NOMO-1 treated with dmso at 0.1 percent for 144 hours (cell line): ENCODE measurements around the gene TPCN2.

ENCODE experiments used
- DNase-seq: peaks from one replicate; lab custom pipeline; 2025; ENCODE audit not compliant: unreplicated experiment; lab: John Stamatoyannopoulos, UW

The TPCN2 gene

DNA sequence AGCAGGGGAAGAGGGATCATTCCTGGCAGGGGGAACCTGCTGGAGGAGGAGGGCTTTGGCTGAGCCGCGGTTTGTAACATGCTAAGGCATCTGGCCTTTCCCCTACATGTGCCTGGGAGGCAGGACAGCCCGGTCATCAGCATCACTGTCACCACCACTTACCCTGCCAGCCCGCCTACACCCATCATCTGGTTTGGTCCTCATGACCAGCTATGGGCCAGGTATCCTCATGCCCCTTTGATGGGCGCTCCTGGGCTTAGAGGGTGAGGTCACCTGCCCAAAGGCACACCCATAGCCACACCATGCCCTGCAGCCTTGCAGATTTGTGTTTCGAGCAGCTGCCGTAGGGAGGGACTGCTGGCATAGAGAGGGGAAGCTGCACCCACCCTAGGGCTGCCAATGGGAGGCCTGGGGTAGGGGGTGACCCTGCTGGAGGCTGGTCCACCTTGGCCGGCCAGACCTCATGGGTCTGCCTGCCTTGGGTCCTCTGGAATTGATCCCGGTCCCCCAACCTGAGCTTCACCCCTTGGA is 38.3 kb upstream of the TPCN2 start:
- no peak for DNase-seq

DNA sequence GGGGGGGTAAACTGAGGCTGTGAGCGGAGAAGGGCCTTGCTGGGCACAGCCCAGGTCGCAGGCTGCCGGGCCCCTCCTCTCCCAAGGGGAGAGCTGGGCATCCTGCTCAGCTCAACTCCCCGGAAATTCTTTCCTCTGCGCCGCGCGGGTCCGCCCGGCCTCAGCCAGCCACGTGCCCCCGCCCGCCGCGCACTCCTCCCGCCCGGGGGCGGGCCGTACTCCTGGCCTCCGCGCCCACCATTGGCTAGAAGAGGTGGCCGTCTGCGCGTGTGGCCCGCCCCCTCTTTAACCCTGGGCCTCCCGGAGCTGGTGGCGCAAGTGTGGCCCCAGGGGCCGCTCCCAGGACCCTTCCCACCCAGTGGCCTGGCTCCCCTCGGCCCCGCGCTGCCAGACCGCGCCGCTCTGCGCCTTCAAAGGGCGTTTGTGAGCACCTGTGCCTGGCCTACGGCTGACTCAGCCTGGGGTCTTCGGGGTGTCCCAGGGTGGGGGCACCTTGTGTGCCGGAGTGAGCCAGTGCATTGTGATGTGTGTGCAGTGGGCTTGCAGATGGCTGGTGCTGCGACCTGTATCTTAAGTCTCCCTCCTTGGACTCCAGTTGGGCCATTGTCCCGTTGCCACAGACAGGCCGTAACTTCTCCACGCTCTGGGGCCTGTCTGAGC is 37.6 kb upstream of the TPCN2 start:
- peak; percentile 8 for DNase-seq

DNA sequence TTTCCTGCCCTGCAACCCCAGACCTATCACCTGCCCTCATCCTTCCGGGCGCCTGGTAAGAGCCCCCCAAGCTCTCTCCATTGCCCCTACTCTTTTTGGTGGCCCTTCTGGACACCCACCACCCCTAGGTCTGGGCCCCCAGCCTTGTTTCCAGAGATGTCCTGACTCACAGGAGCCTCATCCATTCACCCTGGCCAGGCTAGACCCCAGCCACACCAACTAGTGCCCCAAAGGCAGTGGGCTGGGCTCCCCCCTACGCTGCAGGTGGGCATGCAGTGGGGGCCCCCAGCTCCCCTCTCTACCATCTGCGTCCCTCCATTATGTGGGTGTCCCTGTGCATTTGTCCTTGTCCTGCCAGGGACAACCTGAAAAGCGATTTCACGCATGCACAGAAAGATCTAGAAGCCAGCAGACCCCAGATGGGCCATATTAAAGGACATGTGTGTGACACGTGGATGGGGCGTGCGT is 37.1 kb upstream of the TPCN2 start:
- DNase-seq, result no peak

DNA sequence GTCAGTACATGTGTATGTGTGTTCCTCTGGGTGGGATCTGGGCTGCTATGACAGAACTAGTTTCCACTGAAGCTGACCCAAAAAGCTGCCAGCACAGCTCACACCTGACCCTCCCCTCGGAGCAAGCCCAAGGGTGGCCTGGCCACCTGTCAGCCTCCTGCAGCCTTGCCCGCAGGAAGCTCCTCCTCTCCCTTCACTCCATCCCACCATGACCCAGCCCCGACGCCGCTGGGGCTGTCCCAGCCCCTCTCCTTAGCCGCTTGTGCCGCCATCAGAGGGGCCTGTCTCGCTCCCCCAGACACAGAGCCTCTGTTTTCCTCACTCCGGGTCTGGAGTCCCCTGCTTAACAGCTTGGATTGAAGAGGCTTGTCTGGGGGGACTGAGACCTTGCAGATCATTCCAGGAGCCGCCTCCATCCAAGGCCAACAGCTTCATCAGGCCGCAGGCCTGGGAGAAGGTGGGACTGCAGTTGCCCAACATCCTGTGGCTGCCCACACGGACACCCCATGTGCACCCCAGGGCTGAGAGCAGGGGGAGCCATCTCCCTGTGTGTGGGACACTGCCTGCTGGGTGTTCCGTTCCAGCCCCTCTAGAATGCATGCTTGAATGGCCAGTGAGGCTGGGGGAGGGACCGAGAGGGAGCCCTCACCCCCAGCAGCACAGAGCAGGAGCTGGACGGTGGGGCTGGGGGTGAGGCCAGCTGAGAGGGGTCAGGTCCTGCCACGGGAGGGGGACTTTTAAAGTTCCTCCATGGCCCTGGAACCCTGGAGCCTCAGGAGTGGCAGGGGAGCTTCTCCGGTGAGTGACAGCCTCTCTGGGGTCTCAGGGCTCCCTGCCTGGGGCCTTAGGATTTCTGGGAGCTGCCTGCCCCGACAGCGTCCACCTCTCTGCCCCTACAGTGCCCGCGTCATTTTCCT is 36.4 kb upstream of the TPCN2 start:
- no peak for DNase-seq

DNA sequence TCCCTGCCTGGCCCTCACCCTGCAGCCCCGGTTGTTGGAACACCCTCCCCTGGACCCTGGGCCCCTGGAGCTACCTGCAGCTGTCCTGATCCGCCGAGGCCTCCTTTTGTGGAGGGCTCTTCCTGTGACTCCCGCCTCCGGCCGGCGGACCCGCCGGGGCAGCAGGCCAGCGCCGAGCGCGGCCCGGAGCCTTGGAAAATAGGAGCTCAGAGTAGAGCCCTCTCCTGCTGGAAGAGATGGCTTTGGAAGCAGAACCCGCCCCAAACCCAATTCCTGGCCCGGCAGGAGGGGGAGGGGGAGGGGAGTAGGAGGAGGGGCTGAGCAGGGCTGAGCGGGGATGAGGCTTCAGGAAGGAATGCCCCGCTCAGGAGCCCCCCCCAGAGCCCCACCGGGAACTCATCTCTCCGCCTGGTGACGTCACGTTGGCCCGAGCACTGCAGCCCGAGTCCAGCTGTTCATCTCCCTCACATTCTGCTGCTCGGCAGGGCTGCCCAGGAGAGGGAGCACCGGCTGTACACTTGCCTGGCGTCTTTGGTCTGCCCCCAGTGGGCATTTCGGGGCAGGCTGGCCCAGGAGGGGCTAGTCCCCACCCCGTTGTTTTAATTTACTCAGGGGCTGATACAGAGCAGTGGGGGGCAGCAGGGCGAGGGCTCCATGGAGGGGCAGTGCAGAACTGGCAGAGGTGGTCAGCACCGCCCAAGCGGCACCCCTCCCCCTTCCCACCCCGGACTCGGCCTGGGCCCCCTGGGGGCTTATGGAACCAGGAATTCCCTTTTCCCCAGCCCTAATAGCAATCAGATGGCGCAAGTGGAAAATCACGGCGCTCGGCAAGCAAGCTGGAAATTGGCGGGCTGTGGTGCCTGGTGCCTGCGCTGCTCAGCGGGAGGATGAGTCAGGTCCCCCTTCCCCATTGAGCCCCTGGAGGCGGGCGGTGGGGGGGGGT is 35.5 kb upstream of the TPCN2 start, which contains the start of gene MRGPRF:
Gene MRGPRF (minus strand): TSS at position 238 of the 943 bp plus-strand sequence. CDS start 3,345 bp downstream, outside the sequence.
- no peak for DNase-seq

DNA sequence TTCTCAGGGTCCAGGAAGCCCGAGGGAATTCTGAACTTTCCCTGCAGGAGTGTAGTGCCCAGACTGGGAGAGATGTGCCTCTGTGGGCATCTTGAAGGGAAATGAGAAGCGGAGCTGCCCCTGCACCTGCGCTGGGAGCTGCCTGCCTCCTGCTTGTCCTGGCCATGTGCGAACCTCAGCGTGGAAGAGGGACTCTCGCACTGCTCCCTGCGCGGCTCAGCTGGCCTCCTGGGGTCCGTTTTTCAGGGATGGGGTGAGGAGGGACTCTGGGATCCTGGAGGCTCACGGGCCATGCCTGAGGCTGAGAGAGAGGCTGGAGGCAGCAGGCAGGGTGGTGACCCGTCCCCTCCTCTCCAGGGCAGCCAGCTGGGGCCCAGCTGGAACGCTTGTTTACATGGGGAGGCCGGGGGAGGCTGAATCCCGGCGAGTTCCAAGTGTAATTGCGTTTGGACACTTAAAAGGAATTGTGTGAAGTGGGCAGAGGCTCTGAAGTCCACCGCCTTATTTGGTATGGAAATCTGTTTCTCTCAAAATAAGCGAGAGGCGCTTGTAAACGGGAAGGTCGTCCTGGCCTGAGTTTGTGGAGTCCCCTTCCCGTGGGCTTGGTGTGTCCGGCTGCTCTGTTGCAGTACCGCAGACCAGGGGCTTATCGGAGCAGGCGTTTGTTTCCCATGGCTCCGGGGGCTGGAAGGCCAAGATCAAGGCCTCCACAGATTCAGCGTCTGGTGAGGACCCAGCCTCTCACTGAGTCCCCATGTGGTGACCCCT is 34.5 kb upstream of the TPCN2 start:
- no peak for DNase-seq

DNA sequence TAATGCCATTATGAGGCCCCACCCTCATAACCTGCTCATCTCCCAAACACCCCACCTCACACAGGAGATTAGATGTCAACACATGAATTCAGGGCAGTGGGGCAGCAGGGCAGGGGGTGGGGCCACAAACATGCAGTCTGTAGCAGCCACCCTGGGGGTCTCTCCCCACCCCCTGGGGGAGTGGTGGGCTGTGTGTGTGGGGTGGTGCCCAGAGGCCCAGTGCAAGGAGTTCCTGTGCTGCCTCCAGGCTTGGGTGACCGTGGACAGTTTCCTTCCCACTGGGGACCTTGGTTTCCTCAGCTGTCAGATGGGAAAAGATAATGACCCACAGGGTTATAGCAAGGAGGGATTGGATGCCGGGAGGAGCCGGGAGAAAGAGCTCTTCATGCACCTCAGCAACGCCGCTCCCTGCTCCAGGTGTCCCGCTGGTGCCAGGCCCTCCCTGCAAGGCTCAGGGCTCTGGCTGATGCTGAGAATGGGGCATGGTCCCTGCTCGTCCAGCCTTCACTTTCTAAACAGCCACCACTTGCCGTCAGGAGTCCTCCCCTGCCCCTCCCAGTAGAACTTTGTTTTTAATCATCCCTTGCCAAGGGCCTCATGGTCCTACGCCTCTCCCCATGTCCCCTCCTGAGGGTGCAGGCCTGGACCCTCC is 33.7 kb upstream of the TPCN2 start:
- no peak for DNase-seq

DNA sequence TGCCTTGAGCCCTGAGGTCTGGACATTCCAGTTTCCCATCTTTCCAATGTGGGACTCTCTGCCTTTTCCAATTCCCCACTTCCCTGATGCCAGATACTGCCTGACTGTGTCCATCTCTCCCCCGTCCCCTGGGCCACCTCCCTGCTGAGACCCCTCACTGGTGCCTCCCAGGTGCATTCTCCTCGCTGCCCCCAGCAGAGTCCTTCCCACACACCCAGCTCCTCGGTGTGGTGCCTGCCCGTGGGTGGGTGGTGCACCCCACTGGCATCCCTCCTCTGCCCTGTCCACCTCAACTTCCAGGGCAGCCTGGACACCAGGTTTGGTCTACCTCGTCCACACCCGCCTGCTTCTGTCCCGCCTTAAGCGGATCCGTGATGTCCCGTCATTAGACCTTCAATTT is 30.8 kb upstream of the TPCN2 start:
- DNase-seq, result no peak

DNA sequence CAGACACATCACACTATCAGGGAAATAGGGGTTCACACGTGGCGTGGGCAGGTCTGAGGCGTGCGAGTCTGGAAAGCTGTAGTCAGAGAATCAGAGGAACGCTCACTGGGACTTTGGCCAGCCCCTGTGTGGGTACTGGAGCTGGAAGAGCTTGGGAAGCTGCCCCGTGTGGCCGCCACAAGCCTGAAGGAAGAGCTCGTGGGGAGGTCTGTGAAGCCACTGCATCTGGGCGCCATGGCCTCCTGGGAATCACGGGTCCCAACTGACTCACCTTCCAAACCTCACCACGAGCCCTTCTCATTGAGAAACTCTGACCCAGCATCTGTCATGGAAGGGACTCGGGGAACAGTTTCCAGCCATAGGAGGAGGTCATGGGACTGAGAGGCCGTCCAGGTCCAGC is 29.8 kb upstream of the TPCN2 start:
- no peak for DNase-seq

DNA sequence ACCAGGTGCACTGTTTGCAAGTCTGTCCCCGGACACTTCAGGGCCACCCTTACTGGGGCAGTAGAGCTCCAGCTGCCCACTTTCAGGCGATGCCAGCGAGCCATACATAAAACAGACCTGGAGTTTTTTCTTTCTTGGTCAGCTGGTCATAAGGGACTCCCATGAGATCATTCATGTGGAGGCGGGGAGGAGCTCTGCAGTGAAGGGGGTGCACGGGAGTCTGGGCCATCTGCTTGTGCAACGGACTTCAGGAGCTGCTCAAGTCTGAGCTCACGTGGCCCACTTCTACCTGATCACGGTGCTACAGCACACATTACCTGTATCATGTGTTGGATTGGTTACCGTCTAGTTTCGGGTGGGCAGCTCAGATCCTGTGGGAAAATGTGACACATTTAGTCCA is 26.5 kb upstream of the TPCN2 start:
- no peak for DNase-seq

DNA sequence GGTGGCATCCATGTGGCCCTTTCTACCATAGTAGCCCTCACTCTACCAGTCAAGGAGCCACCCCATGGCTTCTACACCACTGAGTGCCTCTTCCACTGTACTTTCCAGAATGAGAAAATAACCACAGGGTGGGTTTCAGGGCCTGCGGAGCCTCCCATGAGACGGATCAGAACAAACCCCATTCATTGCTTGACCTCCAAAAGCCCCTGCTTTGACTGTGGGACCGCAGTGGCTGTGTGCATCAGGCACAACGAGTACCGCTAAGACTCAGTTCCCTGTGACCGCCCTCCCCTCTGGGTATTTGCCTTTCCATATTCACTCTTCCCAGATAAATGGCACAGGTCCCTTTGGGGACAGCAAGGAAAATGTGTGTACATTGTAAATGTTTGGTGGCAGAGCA is 24.2 kb upstream of the TPCN2 start:
- DNase-seq, result no peak

DNA sequence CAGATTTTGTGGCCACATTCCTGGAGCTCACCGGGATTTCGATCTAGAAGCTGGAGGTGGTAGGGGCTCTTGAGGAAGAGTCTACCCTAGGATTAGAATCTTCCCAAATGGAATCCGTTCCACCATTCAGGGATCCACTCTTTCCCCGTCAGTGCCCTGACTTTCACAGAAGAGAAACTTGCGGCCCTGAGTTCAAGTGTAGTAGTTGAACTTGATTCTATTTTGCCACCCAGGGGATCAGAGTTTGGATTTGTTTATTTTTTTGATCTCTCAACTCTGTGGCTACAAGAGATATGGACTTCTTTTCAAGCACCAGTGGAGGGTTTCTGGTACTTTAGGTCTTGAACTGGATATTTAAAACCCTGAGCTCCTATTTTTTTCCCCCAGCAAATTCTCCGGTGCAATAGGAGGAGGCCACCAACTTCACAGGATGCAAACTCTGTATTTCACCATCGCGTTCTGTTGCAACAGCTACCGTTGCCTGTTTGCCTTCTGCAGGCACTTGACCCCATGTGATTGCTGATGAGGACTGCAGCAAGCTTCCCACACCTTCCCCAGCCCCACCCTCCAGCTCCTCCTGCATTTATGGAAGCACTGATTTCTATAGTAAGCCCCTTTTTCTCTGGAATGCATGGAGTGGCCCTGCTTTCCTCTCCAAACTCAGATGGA is 20.9 kb upstream of the TPCN2 start:
- peak; percentile 66 for DNase-seq

DNA sequence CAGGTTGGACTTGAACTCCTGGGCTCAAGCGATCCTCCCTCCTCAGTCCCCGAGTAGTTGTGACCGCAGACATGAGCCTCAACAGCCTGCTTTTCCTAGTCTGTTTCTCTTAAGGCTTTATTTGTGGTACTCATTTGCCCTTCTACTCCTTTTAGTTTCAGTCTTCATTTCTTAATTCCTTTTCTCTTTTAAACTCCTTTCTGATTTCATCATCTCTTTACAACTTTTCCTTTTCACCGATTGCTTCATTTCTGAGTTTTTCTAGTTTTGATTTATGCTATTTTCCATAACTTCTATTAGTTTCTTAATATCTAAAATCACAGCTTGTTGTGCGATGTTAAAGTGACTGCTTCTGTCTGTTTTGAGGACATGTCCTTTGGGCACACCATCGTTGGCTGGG is 18.4 kb upstream of the TPCN2 start:
- no peak for DNase-seq

DNA sequence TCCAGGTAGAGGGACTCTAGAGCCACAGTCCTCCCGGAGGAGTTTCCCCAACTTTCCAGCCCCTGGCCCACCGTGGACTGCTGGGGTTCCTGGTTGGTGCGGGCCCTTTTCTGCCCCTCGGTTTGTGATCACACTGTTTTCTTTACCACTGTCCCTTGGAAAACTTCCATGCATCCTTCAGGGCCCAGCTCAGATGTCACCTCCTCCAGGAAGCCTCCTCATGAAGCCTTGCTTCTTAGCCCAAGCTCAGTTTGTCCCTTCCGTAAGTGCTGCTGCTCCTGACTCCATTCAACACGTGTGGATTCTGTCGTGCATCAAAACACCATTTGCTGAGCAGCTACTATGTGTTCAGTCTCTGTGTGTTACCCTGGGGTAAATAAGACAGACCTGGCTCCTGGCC is 15.9 kb upstream of the TPCN2 start:
- DNase-seq, result no peak

DNA sequence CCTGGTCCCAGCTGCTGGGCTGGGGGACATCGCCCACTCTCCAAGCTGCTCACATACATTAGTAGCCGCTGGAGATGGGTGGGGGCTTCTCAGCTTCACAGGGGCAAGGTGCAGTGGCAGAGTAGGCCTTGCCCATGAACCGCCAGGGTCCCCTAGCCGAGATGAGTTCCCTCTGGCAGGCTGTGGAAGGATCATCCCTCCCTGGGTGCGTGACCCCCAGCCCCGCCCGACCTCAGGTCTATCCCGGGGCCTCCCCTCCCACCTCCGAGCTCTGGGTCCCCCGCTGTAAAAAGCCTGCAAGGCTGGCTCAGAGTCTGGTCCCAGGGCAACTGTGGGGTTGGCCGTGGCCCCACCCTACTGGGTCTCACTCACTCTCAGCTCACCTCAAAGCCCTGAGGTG is 15.3 kb upstream of the TPCN2 start:
- no peak for DNase-seq

DNA sequence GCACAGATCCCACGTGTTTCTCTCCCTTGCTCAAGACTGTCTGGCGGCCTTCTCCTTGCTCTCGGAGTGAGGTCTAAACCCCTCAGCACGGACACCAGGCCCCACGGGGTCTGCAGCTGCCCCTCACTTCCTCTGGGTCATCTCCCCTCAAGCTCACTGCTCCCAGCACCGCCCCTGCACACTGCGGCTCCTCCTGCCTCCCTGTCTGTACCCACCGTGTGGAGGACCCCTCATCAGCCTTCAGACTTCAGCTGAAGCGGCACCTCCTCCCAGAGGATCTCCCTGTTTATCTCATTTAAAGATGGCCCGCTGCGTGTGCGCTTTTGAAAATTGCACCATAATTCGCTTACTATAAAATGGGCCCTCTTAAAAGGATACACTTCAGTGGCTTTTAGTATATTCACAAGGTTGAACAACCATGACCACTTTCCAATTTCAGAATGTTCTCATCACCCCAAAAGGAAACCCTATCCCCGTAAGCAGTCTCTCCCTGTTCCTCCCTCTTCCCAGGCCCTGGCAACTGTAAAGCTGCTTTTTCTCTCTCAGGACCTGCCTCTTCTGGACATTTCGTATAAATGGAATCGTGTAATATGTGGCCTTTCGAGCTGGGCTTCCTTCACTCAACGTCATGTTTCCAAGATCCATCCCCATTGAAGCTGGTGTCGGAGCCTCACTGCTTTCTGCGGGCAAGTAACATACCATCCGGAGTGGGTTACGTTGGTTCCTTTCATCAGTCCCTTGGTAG is 14.4 kb upstream of the TPCN2 start:
- DNase-seq, result no peak

DNA sequence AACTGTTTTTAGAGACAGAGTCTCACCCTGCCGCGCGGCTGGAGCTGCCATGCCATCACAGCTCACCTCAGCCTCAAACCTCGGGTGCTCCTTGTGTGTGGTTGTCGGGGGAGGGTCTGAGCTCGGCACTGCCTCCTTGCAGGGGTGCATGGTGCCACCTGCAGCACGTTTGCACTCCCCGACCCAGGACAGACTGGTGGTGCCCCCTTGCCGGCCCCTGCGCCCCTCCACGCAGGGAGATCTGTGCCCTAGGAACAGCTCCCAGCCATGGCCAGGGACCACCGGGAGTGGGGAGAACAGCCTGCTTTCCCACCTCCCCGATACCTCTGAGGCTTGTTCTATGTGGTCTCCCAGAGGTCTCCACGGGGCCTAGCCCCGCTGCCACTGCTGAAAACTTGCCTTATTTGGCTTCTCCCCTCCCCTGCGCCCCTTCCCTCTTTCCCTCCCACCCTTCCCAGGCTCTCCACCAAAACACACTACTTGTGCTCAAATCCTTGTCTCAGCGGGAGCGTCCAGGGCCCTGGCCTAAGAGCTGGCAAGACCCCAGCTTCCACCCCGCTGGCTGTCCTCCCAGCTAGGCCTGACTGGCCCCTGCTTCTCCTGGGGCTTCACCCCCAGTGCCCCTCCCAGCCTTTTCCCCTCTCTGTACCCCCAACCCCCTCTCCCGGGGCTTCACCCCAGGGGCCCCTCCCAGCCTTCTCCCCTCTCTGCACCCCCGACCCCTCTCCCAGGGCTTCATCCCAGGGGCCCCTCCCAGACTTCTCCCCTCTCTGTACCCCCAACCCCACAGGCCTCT is 13.4 kb upstream of the TPCN2 start:
- DNase-seq, result no peak

DNA sequence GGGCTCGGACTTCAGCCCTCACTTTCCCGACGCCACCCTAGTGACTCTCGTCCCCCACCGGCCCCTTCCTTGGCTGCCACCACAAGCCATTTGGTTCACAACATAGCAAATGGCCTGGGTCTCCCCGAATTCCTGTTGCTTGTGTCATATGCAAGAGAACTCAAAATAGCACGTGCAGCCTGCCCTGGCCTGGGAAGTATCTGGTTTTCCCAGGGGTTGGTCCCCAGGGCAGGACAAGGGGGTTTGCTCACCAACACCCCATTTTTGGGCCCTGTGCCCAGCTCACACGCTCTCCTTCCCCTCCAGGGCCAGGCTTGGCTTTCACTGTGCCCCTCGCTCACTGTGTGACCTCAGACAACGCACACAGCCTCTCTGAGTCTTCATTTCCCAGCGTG is 12.8 kb upstream of the TPCN2 start:
- DNase-seq, result no peak
